GM10248 (cell line): Measurements from ENCODE around the gene FGD2.

Experiments used
- CTCF ChIA-PET: fragments of 300-600 bp; sonication (Branson Sonifier 250); formaldehyde crosslinking; extraction: SDS; loops from one replicate; lab custom pipeline; 2021; ENCODE audit warnings: antibody characterized with exemption; lab: Yijun Ruan, JAX
- POLR2A ChIA-PET: fragments of 350-650 bp; sonication (Branson Sonifier 250); formaldehyde crosslinking; extraction: SDS; loops from one replicate; lab custom pipeline; 2020; ENCODE audit warnings: antibody characterized with exemption; lab: Yijun Ruan, JAX
- DNase-seq: peaks from one replicate; pipeline ENCODE4 v3.0.0; 2012; ENCODE audit errors: extremely low spot score
- CTCF ChIP-seq: IDR thresholded peaks from 2 replicates; pipeline ENCODE4 v1.5.1; 2012; ENCODE audit warnings: mild to moderate bottlenecking, low read depth; ENCODE audit errors: extremely low read depth, missing control alignments, control extremely low read depth

FGD2 gene

GRCh38 chr6:37015532-37015931 is 10.1 kb downstream of the FGD2 start:
- CTCF ChIA-PET: interaction anchor here (0.8 to 26.1 kb wide), 9 partner anchors 13 to 246 kb away, joined by 3 to 774 read pairs (median 44); partner anchors contain the start of genes C6orf89, FGD2, PIM1 and PPIL1
- DNase-seq: no peak
- TF ChIP-seq CTCF: no peak
- POLR2A ChIA-PET: no interaction called here

- no peak for DNase-seq
- ChIA-PET CTCF (interaction anchor here (1.1 to 26.1 kb wide), 25 partner anchors 15 to 389 kb away, joined by 4 to 774 read pairs (median 13); partner anchors contain the start of genes C6orf89, FGD2, MTCH1 and PIM1), POLR2A (no interaction called here)
- TF ChIP-seq CTCF: no peak
These were observed 11.5 kb downstream of the FGD2 start for GRCh38 chr6:37016995-37017394.

GRCh38 chr6:37017606-37018197 is 12.2 kb downstream of the FGD2 start:
- no peak for DNase-seq
- TF ChIP-seq CTCF: no peak
- POLR2A ChIA-PET: interaction anchor here (1.1 to 1.2 kb wide), 2 partner anchors 32 to 192 kb away, joined by 3 to 5 read pairs; partner anchors contain the start of gene MTCH1
- CTCF ChIA-PET: interaction anchor here (0.6 to 26.1 kb wide), 81 partner anchors 9 to 403 kb away, joined by 3 to 774 read pairs (median 5); partner anchors contain the start of genes C6orf89, FGD2, MTCH1 and PI16

GRCh38 chr6:37018198-37019064 is 13.0 kb downstream of the FGD2 start:
- POLR2A ChIA-PET: interaction anchor here (1.1 to 1.2 kb wide), 2 partner anchors 32 to 192 kb away, joined by 3 to 5 read pairs; partner anchors contain the start of gene MTCH1
- peak; percentile 93 for TF ChIP-seq CTCF
- peak; percentile 89 for DNase-seq
- CTCF ChIA-PET: interaction anchor here (0.6 to 26.1 kb wide), 86 partner anchors 8 to 404 kb away, joined by 3 to 774 read pairs (median 5); partner anchors contain the start of genes C6orf89, FGD2, MTCH1 and PI16

GRCh38 chr6:37019065-37019450 is 13.6 kb downstream of the FGD2 start:
- no peak for DNase-seq
- CTCF ChIA-PET: interaction anchor here (0.7 to 26.1 kb wide), 30 partner anchors 9 to 260 kb away, joined by 3 to 774 read pairs (median 10); partner anchors contain the start of genes FGD2, MTCH1, PIM1 and PPIL1
- POLR2A ChIA-PET: no interaction called here
- TF ChIP-seq CTCF: no peak

- CTCF ChIA-PET: interaction anchor here (1.1 to 26.1 kb wide), 10 partner anchors 12 to 294 kb away, joined by 3 to 774 read pairs (median 124); partner anchors contain the start of genes C6orf89, FGD2 and PIM1
- TF ChIP-seq CTCF: no peak
- POLR2A ChIA-PET: no interaction called here
- no peak for DNase-seq
These were observed 14.9 kb downstream of the FGD2 start for GRCh38 chr6:37020381-37020780.
